H9 (cell line): Measurements from ENCODE around the gene ZNF684. TPM values are rescaled to one million over a fixed set of nuclear protein-coding genes. Genes with fewer than 3 reads are reported as not detected.

Experiments used
- DNase-seq: peaks from one replicate; pipeline ENCODE4 v3.0.0-alpha.2; 2017
- H2AFZ ChIP-seq: one replicate; pipeline ENCODE4 v1.6.1; 2013; ENCODE audit warnings: mild to moderate bottlenecking, low read length, control low read depth, moderate library complexity
- H2AK5ac ChIP-seq: 2 replicates; pipeline ENCODE4 v1.6.1; 2013; ENCODE audit warnings: low read length, control low read depth, mixed read lengths; ENCODE audit not compliant: insufficient read length
- H2BK120ac ChIP-seq: one replicate; pipeline ENCODE4 v1.6.1; 2013; ENCODE audit warnings: low read depth, mild to moderate bottlenecking, low read length, control low read depth, inconsistent platforms; ENCODE audit not compliant: poor library complexity, severe bottlenecking
- H2BK12ac ChIP-seq: 2 replicates; pipeline ENCODE4 v1.6.1; 2013; ENCODE audit warnings: low read length, control low read depth, mixed read lengths, low read depth; ENCODE audit not compliant: insufficient read length
- H2BK15ac ChIP-seq: 2 replicates; pipeline ENCODE4 v1.6.1; 2013; ENCODE audit warnings: low read depth, low read length, control low read depth
- H2BK20ac ChIP-seq: one replicate; pipeline ENCODE4 v1.6.1; 2013; ENCODE audit warnings: low read depth, mild to moderate bottlenecking, low read length, control low read depth, inconsistent platforms; ENCODE audit not compliant: poor library complexity, severe bottlenecking
- H2BK5ac ChIP-seq: 2 replicates; pipeline ENCODE4 v1.6.1; 2013; ENCODE audit warnings: low read length, control low read depth, mixed read lengths; ENCODE audit not compliant: insufficient read length
- H3K14ac ChIP-seq: 2 replicates; pipeline ENCODE4 v1.6.1; 2013; ENCODE audit warnings: low read length, control low read depth; ENCODE audit not compliant: insufficient read depth
- H3K18ac ChIP-seq: 2 replicates; pipeline ENCODE4 v1.6.1; 2013; ENCODE audit warnings: low read depth, mild to moderate bottlenecking, mixed read lengths, low read length, control low read depth; ENCODE audit not compliant: insufficient read length
- H3K23ac ChIP-seq: 2 replicates; pipeline ENCODE4 v1.6.1; 2013; ENCODE audit warnings: low read length, control low read depth, mixed read lengths, low read depth; ENCODE audit not compliant: insufficient read length
- H3K23me2 ChIP-seq: 2 replicates; pipeline ENCODE4 v1.6.1; 2013; ENCODE audit warnings: low read depth, mild to moderate bottlenecking, mixed read lengths, low read length, control low read depth; ENCODE audit not compliant: insufficient read length, poor library complexity, severe bottlenecking
- H3K27ac ChIP-seq: 2 replicates; pipeline ENCODE4 v1.5.1; 2013; ENCODE audit warnings: low read length, control low read depth, mixed read lengths, low read depth; ENCODE audit not compliant: insufficient read length
- H3K27me3 ChIP-seq: 2 replicates; pipeline ENCODE4 v1.6.1; 2013; ENCODE audit warnings: low read length, control low read depth, inconsistent platforms; ENCODE audit not compliant: insufficient read depth
- H3K4ac ChIP-seq: 2 replicates; pipeline ENCODE4 v1.6.1; 2013; ENCODE audit warnings: low read depth, mild to moderate bottlenecking, control low read depth, inconsistent platforms, low read length, moderate library complexity
- H3K4me1 ChIP-seq: 2 replicates; pipeline ENCODE4 v1.6.1; 2013; ENCODE audit warnings: low read length, control low read depth, inconsistent platforms; ENCODE audit not compliant: insufficient read depth
- H3K4me2 ChIP-seq: 2 replicates; pipeline ENCODE4 v1.6.1; 2013; ENCODE audit warnings: low read length, control low read depth, mixed read lengths; ENCODE audit not compliant: insufficient read length, insufficient read depth
- H3K56ac ChIP-seq: 2 replicates; pipeline ENCODE4 v1.6.1; 2013; ENCODE audit warnings: low read depth, mild to moderate bottlenecking, mixed read lengths, low read length, control low read depth; ENCODE audit not compliant: insufficient read length
- H3K79me1 ChIP-seq: 2 replicates; pipeline ENCODE4 v1.6.1; 2013; ENCODE audit warnings: low read depth, mild to moderate bottlenecking, moderate library complexity, low read length, control low read depth, inconsistent platforms; ENCODE audit not compliant: insufficient read depth, poor library complexity, severe bottlenecking
- H3K79me2 ChIP-seq: 2 replicates; pipeline ENCODE4 v1.6.1; 2013; ENCODE audit warnings: low read length, control low read depth, inconsistent platforms; ENCODE audit not compliant: insufficient read depth
- H3K9ac ChIP-seq: 2 replicates; pipeline ENCODE4 v1.6.1; 2013; ENCODE audit warnings: low read length, control low read depth, mixed read lengths; ENCODE audit not compliant: insufficient read length; ENCODE audit errors: extremely low read depth
- H3K9me3 ChIP-seq: one replicate; pipeline ENCODE4 v1.6.1; 2013; ENCODE audit warnings: low read depth, low read length, inconsistent platforms; ENCODE audit not compliant: control insufficient read depth
- H3T11ph ChIP-seq: one replicate; pipeline ENCODE4 v1.6.1; 2013; ENCODE audit warnings: mild to moderate bottlenecking, low read length, control low read depth, inconsistent platforms
- H4K20me1 ChIP-seq: one replicate; pipeline ENCODE4 v1.6.1; 2013; ENCODE audit not compliant: control insufficient read depth, insufficient read length, insufficient read depth
- H4K5ac ChIP-seq: 2 replicates; pipeline ENCODE4 v1.6.1; 2013; ENCODE audit warnings: low read depth, mild to moderate bottlenecking, mixed read lengths, low read length, control low read depth; ENCODE audit not compliant: insufficient read length
- H4K8ac ChIP-seq: replicated peaks from 2 replicates; pipeline ENCODE4 v1.6.1; 2013; ENCODE audit warnings: low read length, control low read depth, mixed read lengths, low read depth; ENCODE audit not compliant: insufficient read length
- H4K91ac ChIP-seq: 2 replicates; pipeline ENCODE4 v1.6.1; 2013; ENCODE audit warnings: low read depth, mild to moderate bottlenecking, moderate library complexity, mixed read lengths, low read length, control low read depth; ENCODE audit not compliant: insufficient read length
- H3K27ac Mint-ChIP-seq, 3 experiments: 2 replicates in 2 of 3; 3 replicates in 1 of 3; pipeline ENCODE4 v1.8.0; 2020 to 2021; ENCODE audit warnings: mixed read lengths in 3 of 3, mild to moderate bottlenecking in 1 of 3, moderate library complexity in 1 of 3
- H3K27me3 Mint-ChIP-seq: 2 replicates; pipeline ENCODE4 v1.8.0; 2021; ENCODE audit warnings: low read depth, mild to moderate bottlenecking, moderate library complexity, mixed read lengths
- H3K36me3 Mint-ChIP-seq, 3 experiments: 2 replicates in 2 of 3; 3 replicates in 1 of 3; pipeline ENCODE4 v1.8.0; 2020 to 2021; ENCODE audit warnings: low read depth in 3 of 3, mixed read lengths in 3 of 3; ENCODE audit not compliant: insufficient read depth in 1 of 3
- H3K4me1 Mint-ChIP-seq, 2 experiments: 2 replicates each; pipeline ENCODE4 v1.8.0; 2020; ENCODE audit warnings: mixed read lengths in 2 of 2
- H3K4me3 Mint-ChIP-seq, 2 experiments: 2 replicates in 1 of 2; 3 replicates in 1 of 2; pipeline ENCODE4 v1.8.0; 2020 to 2021; ENCODE audit warnings: mild to moderate bottlenecking in 2 of 2, mixed read lengths in 2 of 2, moderate library complexity in 1 of 2
- H3K9me3 Mint-ChIP-seq, 2 experiments: 2 replicates in 1 of 2; 3 replicates in 1 of 2; pipeline ENCODE4 v1.8.0; 2020; ENCODE audit warnings: mild to moderate bottlenecking in 2 of 2, mixed read lengths in 2 of 2, moderate library complexity in 1 of 2
- CTCF ChIP-seq: fragments of 200-600 bp; sonication (generic); conservative IDR thresholded peaks from 3 replicates; pipeline ENCODE4 v1.8.0; 2021; ENCODE audit warnings: antibody characterized with exemption, mild to moderate bottlenecking
- WGBS: extraction: QIAGEN DNeasy Blood & Tissue Kit; methylation state at CpG from one replicate; pipeline ENCODE4 v1.1.7; 2013; ENCODE audit warnings: missing lambda C conversion rate, low lambda C conversion rate, mixed read lengths; ENCODE audit not compliant: insufficient read length; ENCODE audit errors: extremely low coverage; 5-methylcytosine and 5-hydroxymethylcytosine counted together
- total RNA-seq: library from RNA; stranded (reverse); gene quantifications from 2 replicates; pipeline ENCODE4 v1.2.1, GENCODE V29; 2021

ZNF684 gene
- total RNA-seq, 1 experiment from 2014 or later = 6.5 TPM

GRCh38 chr1:40530735-40531380 lies 579 bp upstream of the ZNF684 start:
- H3K79me1 ChIP-seq = no peaks in the 10 kb centered on the region
- H2AFZ ChIP-seq = no peak overlapping the region
- H3K4me2 ChIP-seq = peak overlapping the region; percentile 95
- H3K9ac ChIP-seq = peak overlapping the region; percentile 84
- peak overlapping the region; percentile 66 for H3K18ac ChIP-seq
- peak overlapping the region; percentile 59; the same call in 1 of the 2 replicates for H3K14ac ChIP-seq
- Mint-ChIP-seq H3K36me3 (peaks cover 8 to 13% (median 8%) of the 10 kb centered on the region in 3 experiments; a peak in 6 of 7 replicates), H3K27me3 (peaks cover 6% of the 10 kb centered on the region), H3K9me3 (peaks cover 7 to 9% of the 10 kb centered on the region in 2 experiments), H3K4me1 (peaks cover 12 to 18% of the 10 kb centered on the region in 2 experiments), H3K4me3 (peak overlapping the region; percentile 97 to 99), H3K27ac (peak overlapping the region; percentile 86 to 98 (median 98); a peak in 6 of 7 replicates)
- no peaks in the 10 kb centered on the region for H3K9me3 ChIP-seq
- peak overlapping the region; percentile 46 for H3T11ph ChIP-seq
- H2BK15ac ChIP-seq = no peak overlapping the region
- no peak overlapping the region for H3K56ac ChIP-seq
- peak overlapping the region; percentile 57 for H3K27ac ChIP-seq
- H3K4ac ChIP-seq = no peak overlapping the region; the same call in 1 of the 2 replicates
- no peaks in the 10 kb centered on the region for H3K4me1 ChIP-seq
- no peak overlapping the region for H2BK20ac ChIP-seq
- no peak overlapping the region for H4K8ac ChIP-seq
- H2BK12ac ChIP-seq = peak overlapping the region; percentile 2
- 100% methylated on average over 1 of the region's 5 CpGs for WGBS
- no peak for TF ChIP-seq CTCF
- no peak overlapping the region for H2BK5ac ChIP-seq
- DNase-seq = no peak
- H3K79me2 ChIP-seq = no peaks in the 10 kb centered on the region
- no peaks in the 10 kb centered on the region for H3K27me3 ChIP-seq
- peaks cover 10% of the 10 kb centered on the region for H3K23me2 ChIP-seq
- no peaks in the 10 kb centered on the region for H4K20me1 ChIP-seq
- peak overlapping the region; percentile 50 for H2AK5ac ChIP-seq
- H2BK120ac ChIP-seq = no peak overlapping the region
- no peak overlapping the region for H3K23ac ChIP-seq
- H4K91ac ChIP-seq = no peak overlapping the region
- H4K5ac ChIP-seq = peak overlapping the region; percentile 37
